Germinal center (tissue), 1 donor: ENCODE measurements around the gene UFL1.
"Not testable (repeated sequence)": the region's sequence is repeated elsewhere in the genome, so short reads cannot be mapped to it uniquely, and the experiment has no call there.

Experiments
- DNase-seq: peaks from one replicate; pipeline ENCODE4 v3.0.0; 2012; ENCODE audit warnings: mixed read lengths, low spot score

The UFL1 gene

GRCh38 chr6:96521644-96522464, at the start of gene UFL1:
Gene UFL1 (plus strand): TSS chr6:96521806. CDS start chr6:96521874, 68 bp downstream.
- peak; percentile 82 for DNase-seq

GRCh38 chr6:96472291-96472690, 49.3 kb upstream of the UFL1 start:
- not testable (repeated sequence) for DNase-seq

GRCh38 chr6:96478695-96479094, 42.9 kb upstream of the UFL1 start:
- no peak for DNase-seq

- DNase-seq: no peak
Observed at GRCh38 chr6:96491926-96492325, 29.7 kb upstream of the UFL1 start.

- no peak for DNase-seq
Observed at GRCh38 chr6:96499781-96500180, 21.8 kb upstream of the UFL1 start.

GRCh38 chr6:96502915-96503314, 18.7 kb upstream of the UFL1 start:
- DNase-seq: no peak

GRCh38 chr6:96505363-96505762, 16.2 kb upstream of the UFL1 start:
- DNase-seq: no peak

- DNase-seq: no peak
Observed at GRCh38 chr6:96509281-96509680, 12.3 kb upstream of the UFL1 start.

GRCh38 chr6:96520171-96521115, 1.2 kb upstream of the UFL1 start:
- DNase-seq: no peak

- no peak for DNase-seq
Observed at GRCh38 chr6:96521306-96521643, 331 bp upstream of the UFL1 start.

GRCh38 chr6:96522465-96523009, 931 bp downstream of the UFL1 start:
- DNase-seq: peak; percentile 2

GRCh38 chr6:96528193-96528592, 6.6 kb downstream of the UFL1 start:
- DNase-seq: no peak

GRCh38 chr6:96532399-96532798, 10.8 kb downstream of the UFL1 start:
- DNase-seq: no peak

GRCh38 chr6:96537726-96538125, 16.1 kb downstream of the UFL1 start:
- no peak for DNase-seq

GRCh38 chr6:96542702-96543101, 21.1 kb downstream of the UFL1 start:
- DNase-seq: no peak

GRCh38 chr6:96545882-96546281, 24.3 kb downstream of the UFL1 start:
- DNase-seq: no peak

GRCh38 chr6:96547654-96548053, 26.0 kb downstream of the UFL1 start:
- no peak for DNase-seq

- no peak for DNase-seq
Observed at GRCh38 chr6:96554558-96554957, 33.0 kb downstream of the UFL1 start.

- DNase-seq: not testable (repeated sequence)
Observed at GRCh38 chr6:96559740-96560139, 38.1 kb downstream of the UFL1 start.

GRCh38 chr6:96562886-96563285, 41.3 kb downstream of the UFL1 start, which contains the start of gene FHL5:
Gene FHL5 (plus strand): TSS chr6:96563128. CDS start chr6:96603614, 40,486 bp downstream.
- no peak for DNase-seq

- DNase-seq: no peak
Observed at GRCh38 chr6:96563853-96564252, 42.2 kb downstream of the UFL1 start.

- no peak for DNase-seq
Observed at GRCh38 chr6:96570053-96570452, 48.4 kb downstream of the UFL1 start.

GRCh38 chr6:96571551-96571950, 49.9 kb downstream of the UFL1 start:
- DNase-seq: no peak
